ENCODE measurements around the gene CGA. TPM values are rescaled to one million over a fixed set of nuclear protein-coding genes. Genes with fewer than 3 reads are reported as not detected.

CGA gene
- total RNA-seq, 1 experiment from 2014 or later, result not detected

DNA sequence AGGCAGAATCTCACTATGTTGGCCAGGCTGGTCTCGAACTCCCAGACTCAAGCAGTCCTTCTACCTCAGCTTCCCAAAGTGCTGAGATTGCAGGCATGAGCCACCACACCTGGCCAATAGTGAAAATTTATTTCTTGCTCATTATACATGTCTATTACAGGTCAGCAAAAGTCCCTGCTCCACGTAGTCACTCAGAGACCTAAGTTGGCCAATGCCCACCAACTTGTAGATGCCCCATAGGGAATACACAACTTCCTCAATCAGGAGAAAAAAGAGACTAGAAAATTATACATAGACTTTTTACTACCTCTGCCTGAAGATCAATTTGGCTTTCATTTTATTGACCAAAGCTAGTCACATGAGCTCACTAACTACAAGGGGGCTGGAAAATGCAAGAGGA is 22.0 kb upstream of the CGA start:
- no peaks in the 10 kb centered on the region for H3K9me2 ChIP-seq (replicated peaks; ENCODE audit: insufficient read depth, low read length)
- H3K27me3 ChIP-seq (ENCODE audit: low read length), result no peaks in the 10 kb centered on the region
- no peak for DNase-seq
- no peaks in the 10 kb centered on the region for H3K9me3 ChIP-seq (ENCODE audit: low read length)
- no peak overlapping the region for H2AFZ ChIP-seq (ENCODE audit: low read length)
- H4K20me1 ChIP-seq (ENCODE audit: insufficient read depth, low read depth, low read length), result no peaks in the 10 kb centered on the region
- no peaks in the 10 kb centered on the region for H3K79me2 ChIP-seq (ENCODE audit: low read length)
- no peak overlapping the region for H3K27ac ChIP-seq (ENCODE audit: low read length)
- no peak overlapping the region for H3K9ac ChIP-seq (ENCODE audit: low read length)
- no peak overlapping the region for H3K4me3 ChIP-seq (ENCODE audit: low read length)
- H3K4me2 ChIP-seq (ENCODE audit: low read depth, low read length, poor library complexity, severe bottlenecking), result no peak overlapping the region
- H3K4me1 ChIP-seq (ENCODE audit: low read length), result peaks cover 21% of the 10 kb centered on the region
- no peaks in the 10 kb centered on the region for H3K36me3 ChIP-seq (ENCODE audit: insufficient read depth, low read length)

DNA sequence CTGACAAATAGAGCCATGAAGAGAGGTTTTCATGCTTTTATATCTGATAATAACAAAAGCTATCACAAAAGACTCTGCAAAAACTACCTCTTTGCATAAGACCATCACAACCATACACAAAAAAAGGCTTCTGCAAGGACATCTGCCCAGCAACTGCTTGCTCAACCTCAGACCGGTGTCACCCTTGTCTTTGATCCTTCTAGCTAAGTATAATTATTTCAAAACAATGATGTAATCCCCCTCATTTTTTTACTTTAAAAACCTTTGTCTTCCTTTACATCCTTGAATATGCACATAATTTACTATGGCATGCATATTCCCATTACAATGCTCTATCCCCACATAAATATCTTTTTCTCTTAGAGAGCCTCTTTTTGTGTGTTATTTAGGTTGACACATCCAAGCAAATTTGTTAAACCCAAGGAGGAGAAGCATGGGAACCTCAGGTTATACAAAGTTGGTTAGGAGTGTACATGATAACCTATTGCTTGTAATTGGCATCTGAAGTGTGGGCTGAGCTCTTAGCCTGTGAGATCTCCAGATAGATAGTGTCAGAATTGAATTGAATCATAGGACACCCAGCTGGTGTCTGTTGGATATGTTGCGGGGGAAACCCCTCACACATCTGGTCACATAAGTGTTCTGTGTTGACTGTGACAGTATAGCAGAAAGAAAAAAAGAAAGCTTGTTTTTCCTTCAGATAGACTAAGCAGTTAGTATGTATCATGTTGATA is 20.7 kb upstream of the CGA start:
- H3K79me2 ChIP-seq (ENCODE audit: low read length), result no peaks in the 10 kb centered on the region
- DNase-seq, result no peak
- peaks cover 21% of the 10 kb centered on the region for H3K4me1 ChIP-seq (ENCODE audit: low read length)
- peak overlapping the region; percentile 36 for H3K4me2 ChIP-seq (ENCODE audit: low read depth, low read length, poor library complexity, severe bottlenecking)
- no peaks in the 10 kb centered on the region for H3K9me2 ChIP-seq (replicated peaks; ENCODE audit: insufficient read depth, low read length)
- H3K9me3 ChIP-seq (ENCODE audit: low read length), result no peaks in the 10 kb centered on the region
- H3K9ac ChIP-seq (ENCODE audit: low read length), result no peak overlapping the region
- no peaks in the 10 kb centered on the region for H4K20me1 ChIP-seq (ENCODE audit: insufficient read depth, low read depth, low read length)
- peak overlapping the region; percentile 92; the same call in 1 of the 2 replicates for H2AFZ ChIP-seq (ENCODE audit: low read length)
- H3K36me3 ChIP-seq (ENCODE audit: insufficient read depth, low read length), result no peaks in the 10 kb centered on the region
- no peak overlapping the region for H3K27ac ChIP-seq (ENCODE audit: low read length)
- no peaks in the 10 kb centered on the region for H3K27me3 ChIP-seq (ENCODE audit: low read length)
- H3K4me3 ChIP-seq (ENCODE audit: low read length), result no peak overlapping the region

DNA sequence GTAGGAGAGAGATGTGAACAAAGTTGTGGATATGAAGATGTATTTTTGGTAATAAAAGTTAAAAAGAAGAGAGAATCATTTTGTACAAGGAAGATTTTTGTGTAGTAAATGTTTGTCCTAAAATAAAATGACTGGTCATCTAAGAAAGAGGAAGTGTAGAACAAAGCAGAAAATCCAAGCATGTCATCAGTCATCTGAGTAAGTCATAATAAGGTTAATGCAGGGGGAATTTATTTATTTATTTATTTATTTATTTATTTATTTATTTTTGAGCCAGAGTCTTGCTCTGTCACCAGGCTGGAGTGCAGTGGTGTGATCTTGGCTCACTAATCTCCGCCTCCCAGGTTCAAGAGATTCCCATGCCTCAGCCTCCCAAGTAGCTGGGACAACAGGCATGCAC is 15.7 kb upstream of the CGA start:
- no peaks in the 10 kb centered on the region for H3K79me2 ChIP-seq (ENCODE audit: low read length)
- H3K4me3 ChIP-seq (ENCODE audit: low read length), result no peak overlapping the region
- no peak overlapping the region for H3K9ac ChIP-seq (ENCODE audit: low read length)
- DNase-seq, result no peak
- no peaks in the 10 kb centered on the region for H3K9me3 ChIP-seq (ENCODE audit: low read length)
- H3K27ac ChIP-seq (ENCODE audit: low read length), result no peak overlapping the region
- no peaks in the 10 kb centered on the region for H3K36me3 ChIP-seq (ENCODE audit: insufficient read depth, low read length)
- H3K4me1 ChIP-seq (ENCODE audit: low read length), result peaks cover 14% of the 10 kb centered on the region
- no peaks in the 10 kb centered on the region for H4K20me1 ChIP-seq (ENCODE audit: insufficient read depth, low read depth, low read length)
- H2AFZ ChIP-seq (ENCODE audit: low read length), result no peak overlapping the region
- H3K27me3 ChIP-seq (ENCODE audit: low read length), result no peaks in the 10 kb centered on the region
- no peaks in the 10 kb centered on the region for H3K9me2 ChIP-seq (replicated peaks; ENCODE audit: insufficient read depth, low read length)
- no peak overlapping the region for H3K4me2 ChIP-seq (ENCODE audit: low read depth, low read length, poor library complexity, severe bottlenecking)

GRCh38 chr6:87105823-87106222 is 10.9 kb upstream of the CGA start:
- Histone ChIP-seq H3K9me2 (replicated peaks; ENCODE audit: insufficient read depth, low read length) (no peaks in the 10 kb centered on the region), H3K9ac (ENCODE audit: low read length) (no peak overlapping the region), H3K4me1 (ENCODE audit: low read length) (no peaks in the 10 kb centered on the region), H3K79me2 (ENCODE audit: low read length) (no peaks in the 10 kb centered on the region), H2AFZ (ENCODE audit: low read length) (no peak overlapping the region), H3K4me3 (ENCODE audit: low read length) (no peak overlapping the region), H3K27ac (ENCODE audit: low read length) (no peak overlapping the region), H3K9me3 (ENCODE audit: low read length) (no peaks in the 10 kb centered on the region), H3K4me2 (ENCODE audit: low read depth, low read length, poor library complexity, severe bottlenecking) (no peak overlapping the region), H4K20me1 (ENCODE audit: insufficient read depth, low read depth, low read length) (no peaks in the 10 kb centered on the region), H3K36me3 (ENCODE audit: insufficient read depth, low read length) (no peaks in the 10 kb centered on the region), H3K27me3 (ENCODE audit: low read length) (no peaks in the 10 kb centered on the region)
- DNase-seq, result no peak

DNA sequence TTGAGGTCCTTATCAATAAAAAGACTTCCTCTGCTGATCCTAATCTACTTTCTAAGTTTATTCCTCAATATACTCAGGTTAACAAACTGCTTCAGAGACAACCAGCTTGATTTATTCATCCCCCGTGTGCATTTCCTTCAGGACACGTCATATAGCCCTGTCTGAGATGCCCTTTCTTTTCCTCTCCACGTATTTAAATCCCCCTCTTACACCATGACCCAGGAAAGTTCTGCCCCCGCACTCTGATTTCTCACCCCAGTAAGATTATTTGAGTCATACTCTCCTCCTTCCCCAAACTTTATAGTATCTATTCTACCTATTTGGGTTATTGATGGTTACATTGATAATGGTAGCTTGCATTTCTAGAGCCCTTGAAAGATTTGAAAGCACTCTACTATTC is 9.8 kb upstream of the CGA start:
- H4K20me1 ChIP-seq (ENCODE audit: insufficient read depth, low read depth, low read length), result no peaks in the 10 kb centered on the region
- no peaks in the 10 kb centered on the region for H3K9me2 ChIP-seq (replicated peaks; ENCODE audit: insufficient read depth, low read length)
- H3K27me3 ChIP-seq (ENCODE audit: low read length), result no peaks in the 10 kb centered on the region
- DNase-seq, result no peak
- no peak overlapping the region for H3K4me3 ChIP-seq (ENCODE audit: low read length)
- H3K9me3 ChIP-seq (ENCODE audit: low read length), result no peaks in the 10 kb centered on the region
- no peak overlapping the region for H3K9ac ChIP-seq (ENCODE audit: low read length)
- no peak overlapping the region for H3K27ac ChIP-seq (ENCODE audit: low read length)
- H3K79me2 ChIP-seq (ENCODE audit: low read length), result no peaks in the 10 kb centered on the region
- no peak overlapping the region for H3K4me2 ChIP-seq (ENCODE audit: low read depth, low read length, poor library complexity, severe bottlenecking)
- H3K36me3 ChIP-seq (ENCODE audit: insufficient read depth, low read length), result no peaks in the 10 kb centered on the region
- peaks cover 4% of the 10 kb centered on the region for H3K4me1 ChIP-seq (ENCODE audit: low read length)
- H2AFZ ChIP-seq (ENCODE audit: low read length), result no peak overlapping the region

DNA sequence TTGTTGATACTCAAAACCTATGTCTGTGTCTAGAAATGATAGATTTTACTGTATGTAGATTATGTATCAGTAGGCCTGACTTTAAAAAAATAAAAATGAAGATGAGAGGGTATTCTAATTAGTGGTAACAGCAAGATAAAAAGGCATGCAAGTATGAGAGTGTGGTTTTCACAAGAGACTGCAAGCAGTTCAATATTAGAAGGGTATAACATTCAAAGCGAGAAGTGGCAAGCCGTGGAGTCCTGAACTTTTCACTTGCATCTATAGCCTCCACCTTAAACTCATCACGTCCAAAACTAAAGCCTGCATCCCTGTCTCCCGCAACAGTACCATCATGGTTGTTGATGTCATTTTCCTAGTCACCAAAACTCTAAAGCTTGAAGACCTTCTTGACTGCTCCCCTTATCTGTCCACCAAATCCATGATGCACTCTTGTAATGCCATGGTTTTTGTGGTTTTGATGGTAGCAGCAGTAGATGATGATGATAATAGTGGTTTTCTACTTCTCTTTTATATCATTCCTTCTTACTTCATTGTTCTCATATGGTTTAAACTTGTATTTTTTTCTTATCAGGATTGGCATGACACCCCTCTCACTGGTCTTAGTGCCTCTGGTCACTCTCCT is 9.2 kb upstream of the CGA start:
- Histone ChIP-seq H3K4me1 (ENCODE audit: low read length) (peaks cover 10% of the 10 kb centered on the region), H3K36me3 (ENCODE audit: insufficient read depth, low read length) (no peaks in the 10 kb centered on the region), H3K27me3 (ENCODE audit: low read length) (no peaks in the 10 kb centered on the region), H2AFZ (ENCODE audit: low read length) (no peak overlapping the region), H3K9me2 (replicated peaks; ENCODE audit: insufficient read depth, low read length) (no peaks in the 10 kb centered on the region), H3K27ac (ENCODE audit: low read length) (no peak overlapping the region), H3K9ac (ENCODE audit: low read length) (no peak overlapping the region), H3K4me2 (ENCODE audit: low read depth, low read length, poor library complexity, severe bottlenecking) (no peak overlapping the region), H3K79me2 (ENCODE audit: low read length) (no peaks in the 10 kb centered on the region), H3K4me3 (ENCODE audit: low read length) (no peak overlapping the region), H3K9me3 (ENCODE audit: low read length) (no peaks in the 10 kb centered on the region), H4K20me1 (ENCODE audit: insufficient read depth, low read depth, low read length) (no peaks in the 10 kb centered on the region)
- no peak for DNase-seq

GRCh38 chr6:87102151-87102621 is 7.3 kb upstream of the CGA start:
- Histone ChIP-seq H3K9ac (ENCODE audit: low read length) (no peak overlapping the region), H3K27me3 (ENCODE audit: low read length) (no peaks in the 10 kb centered on the region), H3K9me2 (replicated peaks; ENCODE audit: insufficient read depth, low read length) (no peaks in the 10 kb centered on the region), H3K79me2 (ENCODE audit: low read length) (no peaks in the 10 kb centered on the region), H2AFZ (ENCODE audit: low read length) (no peak overlapping the region), H3K9me3 (ENCODE audit: low read length) (no peaks in the 10 kb centered on the region), H3K27ac (ENCODE audit: low read length) (no peak overlapping the region), H4K20me1 (ENCODE audit: insufficient read depth, low read depth, low read length) (no peaks in the 10 kb centered on the region), H3K36me3 (ENCODE audit: insufficient read depth, low read length) (no peaks in the 10 kb centered on the region), H3K4me2 (ENCODE audit: low read depth, low read length, poor library complexity, severe bottlenecking) (no peak overlapping the region), H3K4me1 (ENCODE audit: low read length) (peaks cover 14% of the 10 kb centered on the region), H3K4me3 (ENCODE audit: low read length) (no peak overlapping the region)
- DNase-seq, result no peak

DNA sequence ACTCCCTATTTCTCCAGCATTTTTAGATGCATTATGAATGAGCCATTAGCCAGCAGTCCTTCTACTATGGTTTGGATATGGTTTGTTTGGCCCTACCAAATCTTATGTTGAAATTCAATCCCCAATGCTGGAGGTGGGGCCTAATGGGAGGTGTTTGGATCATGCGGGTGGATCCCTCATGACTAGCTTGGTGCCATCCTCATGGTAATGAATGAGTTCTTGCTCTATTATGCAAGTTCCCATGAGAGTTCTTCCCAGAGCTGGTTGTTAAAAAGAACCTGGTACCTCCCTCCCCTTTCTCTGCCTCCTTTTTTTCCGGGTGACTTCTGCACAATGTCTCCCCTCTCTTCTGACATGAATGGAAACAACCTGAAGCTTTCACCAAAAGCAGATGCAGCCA is 6.2 kb upstream of the CGA start:
- Histone ChIP-seq H3K27ac (ENCODE audit: low read length) (no peak overlapping the region), H3K79me2 (ENCODE audit: low read length) (no peaks in the 10 kb centered on the region), H3K27me3 (ENCODE audit: low read length) (no peaks in the 10 kb centered on the region), H3K9me3 (ENCODE audit: low read length) (no peaks in the 10 kb centered on the region), H3K4me3 (ENCODE audit: low read length) (no peak overlapping the region), H3K9ac (ENCODE audit: low read length) (no peak overlapping the region), H3K4me1 (ENCODE audit: low read length) (peaks cover 14% of the 10 kb centered on the region), H4K20me1 (ENCODE audit: insufficient read depth, low read depth, low read length) (no peaks in the 10 kb centered on the region), H2AFZ (ENCODE audit: low read length) (no peak overlapping the region), H3K36me3 (ENCODE audit: insufficient read depth, low read length) (no peaks in the 10 kb centered on the region), H3K9me2 (replicated peaks; ENCODE audit: insufficient read depth, low read length) (no peaks in the 10 kb centered on the region), H3K4me2 (ENCODE audit: low read depth, low read length, poor library complexity, severe bottlenecking) (no peak overlapping the region)
- DNase-seq, result no peak
